BLaER1 treated with 17β-estradiol and CSF1 and Interleukin-3, amounts not matched to agents 10 nM and 100 nM (cell line): ENCODE measurements around the gene SRGAP1.
A peak's percentile ranks its signal among the peaks of the same experiment; 100 is the strongest.
"Not testable (repeated sequence)": the region's sequence is repeated elsewhere in the genome, so short reads cannot be mapped to it uniquely, and the experiment has no call there.

ENCODE experiments used
- H3K27ac ChIP-seq, 11 experiments: shearing (Covaris generic); formaldehyde crosslinking; 2 replicates each; pipeline ENCODE4 v1.8.1; 2022
- H3K27me3 ChIP-seq, 11 experiments: shearing (Covaris generic); formaldehyde crosslinking; 2 replicates each; pipeline ENCODE4 v1.8.1; 2022
- H3K36me3 ChIP-seq, 11 experiments: shearing (Covaris generic); formaldehyde crosslinking; 2 replicates each; pipeline ENCODE4 v1.8.1; 2022
- H3K4me1 ChIP-seq, 10 experiments: shearing (Covaris generic); formaldehyde crosslinking; 2 replicates each; pipeline ENCODE4 v1.8.1; 2022
- H3K4me2 ChIP-seq, 11 experiments: shearing (Covaris generic); formaldehyde crosslinking; 2 replicates each; pipeline ENCODE4 v1.8.1; 2022
- H3K4me3 ChIP-seq, 10 experiments: shearing (Covaris generic); formaldehyde crosslinking; 2 replicates each; pipeline ENCODE4 v1.8.1; 2022
- H3K9ac ChIP-seq, 11 experiments: shearing (Covaris generic); formaldehyde crosslinking; 2 replicates each; pipeline ENCODE4 v1.8.1; 2022
- H3K9me3 ChIP-seq, 11 experiments: shearing (Covaris generic); formaldehyde crosslinking; replicated peaks in 1 of 11; 2 replicates each; pipeline ENCODE4 v1.8.1; 2022
- H4K20me1 ChIP-seq, 11 experiments: shearing (Covaris generic); formaldehyde crosslinking; 2 replicates each; pipeline ENCODE4 v1.8.1; 2022
- Cebpa-rat ChIP-seq, 11 experiments: shearing (Covaris generic); IDR thresholded peaks; 2 replicates each; pipeline ENCODE4 v1.8.1; 2022

The SRGAP1 gene

GRCh38 chr12:64142382-64142781 lies 297.9 kb downstream of the SRGAP1 start:
- peaks cover 0 to 15% (median 0%) of the 10 kb centered on the region in 11 experiments; a peak in 2 of 22 replicates for H3K36me3 ChIP-seq
- H3K9me3 ChIP-seq = no peaks in the 10 kb centered on the region
- TF ChIP-seq Cebpa-rat (IDR thresholded peaks at IDR 0.05) = no peak

DNA sequence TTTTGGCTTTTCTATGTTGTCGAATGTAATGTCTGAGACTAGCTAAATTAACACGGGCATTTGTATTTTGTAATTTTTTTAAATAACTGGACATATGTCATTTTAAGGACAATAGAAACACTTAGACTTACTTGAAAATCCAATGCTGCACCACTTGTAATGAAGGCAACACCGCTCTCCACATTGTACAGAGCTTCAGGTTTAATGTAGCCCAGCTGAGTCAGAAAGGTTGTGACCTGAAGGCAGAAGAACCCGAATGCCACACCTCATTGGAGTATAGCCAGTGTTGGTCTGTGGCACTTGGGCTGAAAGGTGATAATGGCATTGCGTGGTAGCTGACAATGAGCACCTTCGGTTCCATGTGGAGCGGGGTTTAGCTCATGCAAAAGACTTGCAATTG lies 298.3 kb downstream of the SRGAP1 start:
- Histone ChIP-seq H3K27ac (no peak overlapping the region), H3K4me2 (no peak overlapping the region), H3K4me1 (peaks cover 10 to 16% (median 15%) of the 10 kb centered on the region in 10 experiments), H3K4me3 (no peak overlapping the region), H3K9me3 (no peaks in the 10 kb centered on the region), H3K27me3 (no peaks in the 10 kb centered on the region), H3K9ac (no peak overlapping the region), H3K36me3 (peaks cover 0 to 15% (median 0%) of the 10 kb centered on the region in 11 experiments; a peak in 2 of 22 replicates), H4K20me1 (no peaks in the 10 kb centered on the region)
- no peak for TF ChIP-seq Cebpa-rat (IDR thresholded peaks at IDR 0.05)

More at GRCh38 chr12:64142382-64142781, 297.9 kb downstream of the SRGAP1 start:
- peaks cover 7 to 12% (median 11%) of the 10 kb centered on the region in 10 experiments for H3K4me1 ChIP-seq
- no peak overlapping the region for H3K4me2 ChIP-seq
- H4K20me1 ChIP-seq = no peaks in the 10 kb centered on the region
- H3K27me3 ChIP-seq = no peaks in the 10 kb centered on the region
- no peak overlapping the region for H3K9ac ChIP-seq
- no peak overlapping the region for H3K4me3 ChIP-seq
- no peak overlapping the region for H3K27ac ChIP-seq

DNA sequence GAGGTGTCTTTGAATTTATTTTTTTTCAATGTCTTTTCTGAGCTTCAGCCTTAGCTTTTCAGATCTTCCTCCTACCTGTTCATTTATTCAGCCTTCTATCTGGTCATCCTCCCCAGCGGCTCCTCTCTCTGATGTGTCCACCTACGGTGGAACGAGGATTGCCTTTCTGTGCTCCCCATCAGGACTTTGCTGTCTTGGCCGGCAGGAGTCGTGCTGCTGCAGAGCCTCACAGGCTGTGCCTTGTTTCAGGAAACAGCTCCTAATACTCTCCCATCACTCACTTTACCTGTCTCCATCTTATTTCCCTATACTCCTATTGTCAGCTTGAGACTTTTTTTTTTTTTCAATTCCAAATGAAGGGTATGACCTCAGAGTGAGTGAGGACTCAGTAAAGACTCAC lies 300.7 kb downstream of the SRGAP1 start:
- no peak for TF ChIP-seq Cebpa-rat (IDR thresholded peaks at IDR 0.05)
- H3K4me2 ChIP-seq = no peak overlapping the region
- H3K36me3 ChIP-seq = peaks cover 0 to 15% (median 0%) of the 10 kb centered on the region in 11 experiments; a peak in 2 of 22 replicates
- H3K9me3 ChIP-seq = no peaks in the 10 kb centered on the region
- no peaks in the 10 kb centered on the region for H4K20me1 ChIP-seq
- H3K4me3 ChIP-seq = no peak overlapping the region
- no peak overlapping the region for H3K27ac ChIP-seq
- no peaks in the 10 kb centered on the region for H3K27me3 ChIP-seq
- peaks cover 10 to 21% (median 19%) of the 10 kb centered on the region in 10 experiments for H3K4me1 ChIP-seq
- no peak overlapping the region for H3K9ac ChIP-seq

DNA sequence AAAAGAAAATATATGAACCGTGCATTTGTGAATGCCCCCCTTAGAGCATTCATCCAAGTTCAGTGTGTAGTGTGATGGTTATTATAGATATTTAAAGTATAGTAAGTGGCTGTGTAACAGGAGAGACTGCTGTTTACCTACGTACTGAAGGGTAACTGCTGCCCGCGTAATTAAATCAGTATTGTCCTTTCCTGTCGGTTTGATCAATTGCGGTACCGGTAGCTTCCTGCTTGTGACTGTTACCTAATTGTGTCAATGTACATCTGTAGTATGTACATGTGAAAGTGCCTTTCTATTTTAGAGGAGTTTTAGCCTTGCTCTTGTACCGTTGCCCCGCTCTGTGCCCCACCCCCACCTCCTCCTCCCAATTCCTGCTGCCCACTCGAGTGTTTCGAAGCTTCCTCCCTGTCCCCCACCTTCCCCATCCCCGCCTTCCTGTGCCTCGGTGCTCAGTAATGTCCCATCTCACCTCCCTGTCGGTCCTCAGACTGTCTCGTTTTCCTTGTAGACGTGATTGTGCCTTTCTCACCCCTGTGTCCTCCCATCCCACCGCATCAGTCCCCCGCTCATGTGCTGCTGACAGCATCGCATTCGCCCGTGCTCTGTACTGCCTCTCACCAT lies 302.6 kb downstream of the SRGAP1 start:
- no peaks in the 10 kb centered on the region for H4K20me1 ChIP-seq
- TF ChIP-seq Cebpa-rat (IDR thresholded peaks at IDR 0.05) = no peak
- H3K4me3 ChIP-seq = no peak overlapping the region; a peak in 1 of 20 replicates
- H3K9ac ChIP-seq = no peak overlapping the region
- H3K4me1 ChIP-seq = peaks cover 10 to 21% (median 19%) of the 10 kb centered on the region in 10 experiments
- H3K27ac ChIP-seq = peak overlapping the region in 4 of 11 experiments; percentile 3 to 17 (median 9); a peak in 2 of 22 replicates
- H3K9me3 ChIP-seq = no peaks in the 10 kb centered on the region
- peak overlapping the region; percentile 42 to 80 (median 68) for H3K4me2 ChIP-seq
- H3K36me3 ChIP-seq = peaks cover 0 to 14% (median 0%) of the 10 kb centered on the region in 11 experiments; a peak in 2 of 22 replicates
- H3K27me3 ChIP-seq = no peaks in the 10 kb centered on the region

DNA sequence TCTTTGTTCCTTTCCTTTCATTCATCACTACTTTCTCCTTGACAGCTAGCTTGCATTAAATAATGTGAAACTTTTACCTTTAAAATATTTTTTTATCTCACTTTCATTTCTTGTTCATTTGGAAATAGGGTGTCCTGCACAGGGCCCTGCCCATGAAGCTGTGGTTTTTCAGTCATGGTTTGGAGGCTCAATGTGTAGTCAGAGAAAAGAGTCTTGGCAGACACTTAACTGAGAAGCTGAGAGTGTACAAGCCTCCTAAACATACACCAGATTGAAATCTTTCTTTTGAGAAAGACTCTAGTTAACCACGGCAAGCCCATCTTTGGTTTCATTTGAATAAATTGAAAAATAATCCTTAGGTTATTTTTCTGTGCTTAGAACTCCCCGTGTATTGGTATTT lies 303.4 kb downstream of the SRGAP1 start:
- no peak for TF ChIP-seq Cebpa-rat (IDR thresholded peaks at IDR 0.05)

DNA sequence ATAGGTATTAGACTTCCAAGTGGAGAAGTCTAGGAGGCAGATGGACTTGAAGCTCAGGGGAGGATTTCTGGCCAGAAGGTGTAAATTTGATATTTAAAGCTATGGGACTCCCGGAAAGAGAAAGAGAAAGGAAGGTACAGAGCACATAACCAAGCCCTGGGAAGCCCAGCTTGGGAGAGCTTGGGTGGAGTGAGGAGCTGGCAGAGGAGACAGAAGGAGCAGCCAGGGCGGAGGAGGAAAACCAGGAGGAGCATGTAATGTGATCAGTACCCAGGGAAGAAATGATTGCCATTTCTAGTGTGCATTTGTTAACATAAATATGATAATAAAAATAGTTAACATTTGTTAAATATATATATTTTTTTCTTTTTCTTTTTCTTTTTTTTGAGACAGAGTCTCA lies 310.2 kb downstream of the SRGAP1 start:
- Histone ChIP-seq H3K4me2 (no peak overlapping the region), H3K9me3 (peaks cover 0 to 13% (median 0%) of the 10 kb centered on the region in 11 experiments; a peak in 1 of 22 replicates), H3K4me3 (no peak overlapping the region), H3K27ac (no peak overlapping the region), H4K20me1 (no peaks in the 10 kb centered on the region), H3K4me1 (no peaks in the 10 kb centered on the region; a peak in 1 of 20 replicates), H3K36me3 (no peaks in the 10 kb centered on the region), H3K27me3 (no peaks in the 10 kb centered on the region), H3K9ac (no peak overlapping the region)
- no peak for TF ChIP-seq Cebpa-rat (IDR thresholded peaks at IDR 0.05)

More for the DNA sequence above, 303.4 kb downstream of the SRGAP1 start:
- no peaks in the 10 kb centered on the region for H3K27me3 ChIP-seq
- H3K9me3 ChIP-seq = no peaks in the 10 kb centered on the region
- H3K27ac ChIP-seq = 0 out of 22 replicates have a peak overlapping the region, but pooled peaks of 1 of the 11 experiments have one; percentile 17
- no peaks in the 10 kb centered on the region for H4K20me1 ChIP-seq
- no peak overlapping the region for H3K9ac ChIP-seq
- H3K4me1 ChIP-seq = peaks cover 10 to 21% (median 19%) of the 10 kb centered on the region in 10 experiments
- H3K36me3 ChIP-seq = peaks cover 0 to 8% (median 0%) of the 10 kb centered on the region in 11 experiments; a peak in 2 of 22 replicates
- peak overlapping the region in 10 of 11 experiments; percentile 50 to 80 (median 72); a peak in 17 of 22 replicates for H3K4me2 ChIP-seq
- H3K4me3 ChIP-seq = no peak overlapping the region

DNA sequence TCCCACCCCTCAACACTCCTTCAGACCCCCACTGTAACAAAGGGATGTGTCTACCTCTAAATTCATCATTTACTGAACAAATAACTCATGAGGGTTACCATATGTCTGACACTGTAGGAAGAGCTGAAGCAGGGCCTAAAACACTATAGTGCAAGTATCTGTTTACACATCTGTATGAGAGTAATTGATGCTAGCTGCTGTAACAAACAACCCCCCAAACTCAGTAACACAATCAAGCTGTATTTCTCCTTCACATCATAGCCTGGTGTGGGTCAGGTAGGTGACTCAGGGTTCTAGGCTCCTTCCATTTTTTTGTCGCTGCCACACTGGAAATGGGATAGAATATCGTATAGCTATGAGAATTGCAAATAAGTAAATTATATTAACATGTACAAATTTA lies 312.6 kb downstream of the SRGAP1 start:
- H3K27ac ChIP-seq = no peak overlapping the region
- H3K9ac ChIP-seq = no peak overlapping the region
- no peaks in the 10 kb centered on the region for H3K27me3 ChIP-seq
- H3K36me3 ChIP-seq = no peaks in the 10 kb centered on the region
- H4K20me1 ChIP-seq = no peaks in the 10 kb centered on the region
- peaks cover 0 to 13% (median 0%) of the 10 kb centered on the region in 11 experiments; a peak in 1 of 22 replicates for H3K9me3 ChIP-seq
- no peak overlapping the region for H3K4me3 ChIP-seq
- H3K4me2 ChIP-seq = no peak overlapping the region
- H3K4me1 ChIP-seq = peaks cover 0 to 4% (median 0%) of the 10 kb centered on the region in 10 experiments; a peak in 3 of 20 replicates
- TF ChIP-seq Cebpa-rat (IDR thresholded peaks at IDR 0.05) = no peak

- Histone ChIP-seq H3K4me3 (no peak overlapping the region), H3K36me3 (no peaks in the 10 kb centered on the region), H3K4me1 (peaks cover 0 to 4% (median 0%) of the 10 kb centered on the region in 10 experiments; a peak in 3 of 20 replicates), H4K20me1 (no peaks in the 10 kb centered on the region), H3K4me2 (no peak overlapping the region), H3K27me3 (no peaks in the 10 kb centered on the region), H3K9ac (no peak overlapping the region), H3K9me3 (peaks cover 0 to 10% (median 0%) of the 10 kb centered on the region in 11 experiments; a peak in 3 of 22 replicates), H3K27ac (no peak overlapping the region)
- no peak for TF ChIP-seq Cebpa-rat (IDR thresholded peaks at IDR 0.05)
Measured at GRCh38 chr12:64160021-64160710, 315.7 kb downstream of the SRGAP1 start.

DNA sequence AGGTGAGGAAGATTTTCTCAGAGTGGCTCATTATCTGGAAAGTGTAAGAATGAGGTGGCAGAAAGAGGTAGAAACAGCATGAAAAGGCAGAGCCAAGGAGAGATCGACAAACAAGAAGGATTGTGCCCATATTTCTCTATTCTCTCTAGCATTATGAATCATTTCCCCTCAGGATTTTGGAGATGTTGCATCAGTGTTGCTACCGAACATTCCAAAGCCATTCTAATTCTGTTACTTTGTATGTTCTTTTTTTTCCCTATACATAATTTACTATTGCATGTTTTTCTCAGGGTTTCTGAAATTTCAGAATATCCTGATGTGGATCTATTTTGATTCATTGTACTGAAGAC lies 316.2 kb downstream of the SRGAP1 start:
- Histone ChIP-seq H4K20me1 (no peaks in the 10 kb centered on the region), H3K9ac (no peak overlapping the region), H3K4me3 (no peak overlapping the region), H3K36me3 (no peaks in the 10 kb centered on the region), H3K27me3 (no peaks in the 10 kb centered on the region), H3K4me2 (no peak overlapping the region), H3K4me1 (peaks cover 0 to 4% (median 0%) of the 10 kb centered on the region in 10 experiments; a peak in 3 of 20 replicates), H3K9me3 (peaks cover 0 to 12% (median under 1%) of the 10 kb centered on the region in 11 experiments; a peak in 3 of 22 replicates), H3K27ac (no peak overlapping the region)
- no peak for TF ChIP-seq Cebpa-rat (IDR thresholded peaks at IDR 0.05)

DNA sequence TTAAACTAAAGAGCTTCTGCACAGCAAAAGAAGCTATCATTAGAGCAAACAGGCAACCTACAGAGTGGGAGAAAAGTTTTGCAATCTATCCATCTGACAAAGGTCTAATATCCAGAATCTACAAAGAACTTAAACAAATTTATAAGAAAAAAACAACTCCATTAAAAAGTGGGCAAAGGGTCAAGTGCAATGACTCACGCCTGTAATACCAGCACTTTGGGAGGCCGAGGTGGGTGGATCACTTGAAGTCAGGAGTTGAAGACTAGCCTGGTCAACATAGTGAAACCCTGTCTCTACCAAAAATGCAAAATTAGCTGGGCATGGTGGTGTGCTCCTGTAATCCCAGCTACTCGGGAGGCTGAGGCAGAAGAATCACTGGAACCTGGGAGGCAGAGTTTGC lies 322.1 kb downstream of the SRGAP1 start:
- H3K36me3 ChIP-seq, H3K4me3 ChIP-seq, H3K27me3 ChIP-seq, H4K20me1 ChIP-seq, H3K4me1 ChIP-seq, H3K4me2 ChIP-seq, H3K9ac ChIP-seq, H3K27ac ChIP-seq: not testable (repeated sequence)
- peaks cover 0 to 23% (median 6%) of the 10 kb centered on the region in 11 experiments; a peak in 8 of 22 replicates for H3K9me3 ChIP-seq

DNA sequence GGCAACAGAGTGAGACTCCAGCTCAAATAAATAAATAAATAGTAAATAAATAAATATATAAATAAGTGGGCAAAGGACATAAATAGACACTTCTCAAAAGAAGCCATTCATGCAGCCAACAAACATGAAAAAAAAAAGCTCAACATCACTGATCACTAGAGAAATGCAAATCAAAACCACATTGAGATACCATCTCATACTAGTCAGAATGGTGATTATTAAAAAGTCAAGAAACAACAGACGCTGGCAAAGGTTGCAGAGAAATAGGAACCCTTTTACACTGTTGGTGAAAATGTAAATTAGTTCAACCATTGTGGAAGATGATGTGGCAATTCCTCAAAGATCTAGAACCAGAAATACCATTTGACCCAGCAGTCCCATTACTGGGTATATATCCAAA lies 322.5 kb downstream of the SRGAP1 start:
- peaks cover 0 to 23% (median 6%) of the 10 kb centered on the region in 11 experiments; a peak in 8 of 22 replicates for H3K9me3 ChIP-seq
- not testable (repeated sequence) for H3K4me2 ChIP-seq, H3K9ac ChIP-seq, H3K27ac ChIP-seq, H3K36me3 ChIP-seq, H3K27me3 ChIP-seq, H4K20me1 ChIP-seq, H3K4me1 ChIP-seq, H3K4me3 ChIP-seq
